Measurements from ENCODE around the gene SMURF1. TPM values are rescaled to one million over a fixed set of nuclear protein-coding genes. Genes with fewer than 3 reads are reported as not detected.
"Not testable (repeated sequence)": the region's sequence is repeated elsewhere in the genome, so short reads cannot be mapped to it uniquely, and the experiment has no call there.

Gene SMURF1
- total RNA-seq, 1 experiment from 2014 or later, result 25.0 TPM

DNA sequence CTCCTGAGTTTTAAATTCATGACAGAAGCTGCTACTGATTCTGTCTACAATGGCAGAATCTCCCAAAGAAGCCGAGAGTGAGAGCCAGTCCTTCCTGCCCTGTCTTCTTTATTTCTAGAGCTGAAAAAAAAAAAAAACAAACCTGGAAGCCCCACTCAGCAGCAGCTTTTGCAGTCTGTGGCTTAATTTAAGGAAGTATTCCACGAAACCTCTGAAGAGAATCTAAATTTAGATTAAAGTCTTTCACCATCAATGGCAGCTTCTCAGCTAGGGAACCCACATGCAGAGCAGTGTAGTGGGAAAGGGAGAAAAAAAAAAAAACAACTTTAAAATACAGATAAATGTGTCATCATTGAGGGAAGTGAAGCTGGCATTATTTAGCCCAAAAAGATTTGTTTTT lies 23.4 kb downstream of the SMURF1 start:
- H3K4me1 ChIP-seq, result no peaks in the 10 kb centered on the region
- H3K36me3 ChIP-seq, result no peaks in the 10 kb centered on the region
- DNase-seq, result no peak
- H3K9me3 ChIP-seq (replicated peaks), result no peaks in the 10 kb centered on the region
- no peak overlapping the region for H3K27ac ChIP-seq
- H3K27me3 ChIP-seq, result no peaks in the 10 kb centered on the region
- H3K4me3 ChIP-seq, result no peak overlapping the region

DNA sequence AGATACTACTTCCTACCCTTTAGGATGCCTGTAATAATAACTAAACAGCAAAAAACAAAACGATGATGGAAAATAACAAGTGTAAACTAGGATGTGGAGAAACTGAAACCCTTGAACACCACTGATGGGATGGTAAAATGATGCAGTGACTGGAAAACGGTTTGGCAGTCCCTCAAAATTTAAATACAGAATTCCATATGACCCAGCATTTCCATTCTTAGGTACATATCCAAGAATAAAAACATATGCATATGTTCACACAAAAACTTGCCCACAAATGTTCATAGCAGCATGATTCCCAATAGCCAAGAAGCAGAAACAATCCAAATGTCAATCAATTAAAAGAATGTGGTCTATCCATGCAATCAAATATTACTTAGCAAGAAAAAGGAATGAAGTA lies 25.8 kb downstream of the SMURF1 start:
- no peak for DNase-seq
- Histone ChIP-seq H3K4me3 (no peak overlapping the region), H3K27me3 (no peaks in the 10 kb centered on the region), H3K4me1 (no peaks in the 10 kb centered on the region), H3K36me3 (0 out of 2 replicates have a peak, but pooled peaks cover 3% of the 10 kb centered on the region), H3K27ac (no peak overlapping the region), H3K9me3 (replicated peaks) (no peaks in the 10 kb centered on the region)

DNA sequence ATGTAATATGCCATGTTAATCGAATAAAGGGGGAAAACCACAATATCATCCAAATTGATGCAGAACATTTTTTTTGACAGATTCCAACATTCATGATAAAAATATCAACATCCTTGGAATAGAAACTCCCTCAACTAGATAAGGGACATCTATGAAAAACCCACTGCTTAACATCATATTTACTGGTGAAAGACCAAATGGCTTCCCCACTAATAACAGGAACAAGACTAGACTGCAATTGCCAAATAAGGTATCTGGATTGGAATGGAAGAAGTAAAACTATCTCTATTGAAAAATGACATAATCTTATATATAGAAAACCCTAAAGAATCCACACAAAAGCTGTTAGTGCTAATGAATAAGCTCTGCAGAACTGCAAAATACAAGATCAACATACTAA lies 27.8 kb downstream of the SMURF1 start:
- Histone ChIP-seq H3K36me3 (0 out of 2 replicates have a peak, but pooled peaks cover 4% of the 10 kb centered on the region), H3K27ac (no peak overlapping the region), H3K27me3 (no peaks in the 10 kb centered on the region), H3K9me3 (replicated peaks) (no peaks in the 10 kb centered on the region), H3K4me1 (no peaks in the 10 kb centered on the region), H3K4me3 (no peak overlapping the region)
- DNase-seq, result no peak

DNA sequence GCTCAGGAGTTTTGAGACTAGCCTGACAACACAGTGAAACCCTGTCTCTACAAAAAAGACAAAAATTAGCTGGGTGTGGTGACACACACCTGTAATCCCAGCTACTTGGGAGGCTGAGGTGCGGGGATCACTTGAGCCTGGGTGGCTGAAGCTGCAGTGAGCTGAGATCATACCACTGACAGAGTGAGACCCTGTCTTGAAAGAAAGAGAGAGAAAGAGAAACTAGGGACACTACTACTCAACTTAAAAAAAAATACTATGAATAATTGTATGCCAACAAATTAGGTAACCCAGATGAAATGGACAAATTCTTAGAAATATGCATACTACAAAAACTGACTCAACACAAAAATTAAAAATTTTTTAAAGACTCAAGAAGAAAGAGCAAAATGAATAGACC lies 28.5 kb downstream of the SMURF1 start:
- no peak overlapping the region for H3K4me3 ChIP-seq
- H3K36me3 ChIP-seq, result 0 out of 2 replicates have a peak, but pooled peaks cover 4% of the 10 kb centered on the region
- no peaks in the 10 kb centered on the region for H3K27me3 ChIP-seq
- DNase-seq, result no peak
- no peaks in the 10 kb centered on the region for H3K9me3 ChIP-seq (replicated peaks)
- H3K4me1 ChIP-seq, result no peaks in the 10 kb centered on the region
- H3K27ac ChIP-seq, result no peak overlapping the region

DNA sequence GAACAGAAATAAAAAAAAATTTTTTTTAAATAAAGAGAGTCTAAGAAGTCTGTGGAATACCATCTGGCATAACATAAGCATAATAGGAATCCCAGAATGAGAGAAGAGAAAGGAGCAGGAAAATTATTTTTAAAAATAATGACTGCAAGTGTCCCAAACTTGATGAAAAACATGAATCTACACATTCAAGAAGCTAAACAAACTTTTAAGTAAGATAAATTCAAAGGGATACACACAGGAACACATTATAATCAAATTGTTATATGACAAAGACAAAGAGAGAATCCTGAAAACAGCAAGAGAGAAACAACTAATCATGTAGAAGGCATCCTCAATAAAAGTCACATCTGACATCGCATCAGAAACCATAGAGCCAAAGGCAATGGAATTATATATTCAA lies 30.9 kb downstream of the SMURF1 start:
- Histone ChIP-seq H3K4me3 (no peak overlapping the region), H3K4me1 (peaks cover 2% of the 10 kb centered on the region), H3K36me3 (0 out of 2 replicates have a peak, but pooled peaks cover 4% of the 10 kb centered on the region), H3K9me3 (replicated peaks) (no peaks in the 10 kb centered on the region), H3K27ac (no peak overlapping the region), H3K27me3 (no peaks in the 10 kb centered on the region)
- no peak for DNase-seq

DNA sequence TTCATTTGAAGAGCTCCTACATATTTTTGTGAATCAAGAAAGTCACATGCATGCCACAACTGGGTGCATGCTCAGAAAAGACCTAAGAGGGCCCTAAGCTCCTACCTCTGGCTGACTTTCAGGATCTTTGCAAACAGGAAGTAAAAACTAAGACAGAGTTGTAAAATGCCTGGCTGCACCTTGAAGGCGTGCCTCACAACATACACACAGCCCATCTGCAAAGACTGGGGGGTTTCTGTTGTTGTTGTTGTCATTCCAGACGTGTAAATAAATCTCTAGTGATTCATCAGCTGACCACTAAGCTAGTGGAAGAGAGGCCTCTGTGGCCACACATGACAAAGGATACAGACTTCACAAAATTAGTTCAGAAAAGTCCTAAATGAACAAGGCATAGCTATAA lies 31.8 kb downstream of the SMURF1 start:
- H3K9me3 ChIP-seq (replicated peaks), result no peaks in the 10 kb centered on the region
- no peak for DNase-seq
- H3K4me3 ChIP-seq, result no peak overlapping the region

DNA sequence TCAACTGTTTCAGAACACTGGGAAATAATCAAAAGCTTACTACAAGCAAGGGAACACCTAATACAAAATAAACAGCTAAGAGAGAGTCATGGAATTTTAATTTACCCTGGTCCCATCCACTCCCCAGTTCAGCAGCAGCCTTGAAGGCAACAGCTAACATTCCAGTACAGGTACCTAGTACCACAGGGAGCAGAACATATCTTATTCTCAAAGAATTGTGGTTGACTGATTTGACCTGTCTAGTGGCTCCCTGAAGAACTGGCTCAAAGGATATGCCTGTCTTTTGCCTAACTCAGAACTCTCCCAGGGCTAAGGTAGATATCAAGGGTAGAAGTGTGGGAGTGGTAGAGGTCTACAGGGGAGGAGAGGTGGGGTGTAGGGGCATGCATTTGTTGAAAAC lies 32.3 kb downstream of the SMURF1 start:
- no peak for DNase-seq
- H3K4me3 ChIP-seq, result no peak overlapping the region
- no peak overlapping the region for H3K27ac ChIP-seq
- no peaks in the 10 kb centered on the region for H3K27me3 ChIP-seq
- H3K36me3 ChIP-seq, result 0 out of 2 replicates have a peak, but pooled peaks cover 4% of the 10 kb centered on the region
- H3K9me3 ChIP-seq (replicated peaks), result no peaks in the 10 kb centered on the region
- H3K4me1 ChIP-seq, result peaks cover 8% of the 10 kb centered on the region

More for the DNA sequence above, 31.8 kb downstream of the SMURF1 start:
- H3K27ac ChIP-seq, result no peak overlapping the region
- peaks cover 8% of the 10 kb centered on the region for H3K4me1 ChIP-seq
- H3K27me3 ChIP-seq, result no peaks in the 10 kb centered on the region
- 0 out of 2 replicates have a peak, but pooled peaks cover 4% of the 10 kb centered on the region for H3K36me3 ChIP-seq

DNA sequence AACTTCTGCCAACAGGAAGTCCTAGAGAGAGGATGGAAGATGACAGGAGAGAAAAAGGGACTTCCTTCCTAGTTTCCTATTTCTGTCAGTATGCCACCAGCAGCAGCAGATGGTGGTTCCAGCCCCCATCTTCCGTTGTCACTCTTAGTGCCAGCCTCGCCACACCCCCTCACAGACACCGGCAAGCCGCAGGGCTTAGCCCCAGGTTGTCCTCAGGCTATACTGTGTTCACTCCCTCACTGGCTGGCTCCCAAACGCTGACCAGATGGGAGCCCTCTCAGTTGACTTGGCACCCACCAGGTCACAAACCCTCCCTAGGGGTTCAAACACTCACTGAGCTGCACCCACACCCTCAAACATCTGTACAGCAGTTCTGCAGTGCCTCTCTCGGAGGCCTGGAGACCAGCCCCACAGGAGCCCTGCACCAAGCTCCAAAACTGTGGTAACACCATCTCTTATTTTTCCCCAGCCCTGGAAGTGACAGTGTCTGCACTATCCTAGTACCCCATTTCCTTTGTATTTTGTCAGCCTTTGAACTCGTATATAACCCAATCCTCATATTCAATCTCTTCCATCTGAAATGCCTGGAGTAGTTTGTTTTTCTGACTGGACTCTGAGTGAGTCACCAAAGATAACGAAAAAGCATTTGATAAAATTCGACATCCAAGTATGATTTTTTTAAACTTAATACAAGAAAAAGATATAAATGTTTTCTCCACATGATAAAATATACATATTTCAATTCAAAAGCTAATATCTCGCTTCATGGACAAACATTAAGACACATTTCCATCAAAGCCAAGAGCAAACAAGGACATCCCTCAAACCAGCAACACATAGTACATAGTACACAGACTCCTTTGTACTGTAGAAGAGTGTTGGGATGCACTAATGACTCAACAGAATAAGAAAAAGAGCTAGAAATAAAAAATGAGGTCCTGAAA lies 34.5 kb downstream of the SMURF1 start:
- H3K4me3 ChIP-seq, result no peak overlapping the region
- peaks cover 8% of the 10 kb centered on the region for H3K4me1 ChIP-seq
- H3K27ac ChIP-seq, result no peak overlapping the region

DNA sequence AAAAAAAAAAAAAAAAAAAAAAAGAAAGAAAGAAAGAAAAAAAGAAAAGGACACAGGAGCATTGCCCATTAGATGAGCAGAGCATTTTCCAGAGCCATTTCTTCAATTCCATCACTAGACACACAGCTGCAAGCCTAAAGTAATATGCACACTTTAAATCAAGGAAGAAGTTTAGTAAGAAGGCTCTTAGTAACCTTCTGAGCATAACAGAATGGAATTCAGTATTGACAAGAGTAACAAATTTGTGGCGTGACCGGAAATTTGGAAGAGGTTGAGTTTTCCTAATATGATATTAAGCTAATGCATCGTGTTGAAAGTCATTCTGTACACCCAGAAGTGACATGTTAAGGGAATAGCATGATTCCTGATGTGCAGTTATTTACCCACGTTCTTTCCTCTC lies 35.3 kb downstream of the SMURF1 start:
- 0 out of 2 replicates have a peak, but pooled peaks cover 4% of the 10 kb centered on the region for H3K36me3 ChIP-seq
- H3K9me3 ChIP-seq (replicated peaks), result no peaks in the 10 kb centered on the region
- no peak overlapping the region for H3K4me3 ChIP-seq
- peaks cover 8% of the 10 kb centered on the region for H3K4me1 ChIP-seq
- H3K27ac ChIP-seq, result no peak overlapping the region
- no peak for DNase-seq
- H3K27me3 ChIP-seq, result no peaks in the 10 kb centered on the region

More for the DNA sequence above, 34.5 kb downstream of the SMURF1 start:
- 0 out of 2 replicates have a peak, but pooled peaks cover 4% of the 10 kb centered on the region for H3K36me3 ChIP-seq
- no peak for DNase-seq
- H3K27me3 ChIP-seq, result no peaks in the 10 kb centered on the region
- no peaks in the 10 kb centered on the region for H3K9me3 ChIP-seq (replicated peaks)

DNA sequence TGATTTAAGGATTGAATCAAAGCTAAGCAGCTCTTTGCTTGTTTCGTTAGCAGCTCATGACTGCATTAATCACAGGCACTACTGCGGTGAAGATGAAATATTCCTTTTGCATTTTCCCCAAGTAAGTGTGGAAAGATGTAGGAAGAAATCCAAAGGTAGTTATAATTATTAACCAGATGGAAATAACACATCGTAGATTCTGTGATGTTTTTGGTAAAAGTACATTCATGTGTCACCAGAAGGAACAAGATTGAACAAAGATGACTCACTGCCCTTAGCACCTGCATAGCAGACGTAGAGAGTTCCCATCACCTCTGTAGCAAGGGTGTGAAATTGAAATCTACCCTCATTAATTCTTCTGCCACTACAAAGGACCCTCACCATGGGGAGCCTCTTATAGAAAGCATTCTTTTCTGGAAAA lies 37.1 kb downstream of the SMURF1 start:
- DNase-seq, result no peak
- Histone ChIP-seq H3K9me3 (replicated peaks) (no peaks in the 10 kb centered on the region), H3K4me3 (no peak overlapping the region), H3K27ac (no peak overlapping the region), H3K27me3 (no peaks in the 10 kb centered on the region), H3K36me3 (no peaks in the 10 kb centered on the region; the same call in 1 of the 2 replicates), H3K4me1 (peaks cover 8% of the 10 kb centered on the region)

DNA sequence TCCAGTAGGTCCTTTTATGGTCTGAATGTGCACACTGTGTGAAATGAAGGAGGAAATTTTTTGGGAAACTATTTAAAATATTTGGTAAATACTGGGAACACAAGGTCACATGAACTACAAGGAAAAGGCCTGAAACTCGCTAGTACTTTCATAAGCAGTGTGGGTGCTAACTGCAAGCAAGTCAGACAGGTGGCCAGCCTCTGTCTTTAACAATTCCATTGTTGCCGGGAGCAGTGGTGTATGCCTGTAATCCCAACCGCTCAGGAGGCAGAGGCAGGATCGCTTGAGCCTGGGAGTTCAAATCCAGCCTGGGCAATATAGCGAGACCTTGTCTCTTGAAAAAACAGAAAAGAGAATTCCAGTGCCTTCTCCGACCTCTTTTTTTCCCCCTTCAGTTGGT lies 37.5 kb downstream of the SMURF1 start:
- H3K4me1 ChIP-seq, result peaks cover 8% of the 10 kb centered on the region

DNA sequence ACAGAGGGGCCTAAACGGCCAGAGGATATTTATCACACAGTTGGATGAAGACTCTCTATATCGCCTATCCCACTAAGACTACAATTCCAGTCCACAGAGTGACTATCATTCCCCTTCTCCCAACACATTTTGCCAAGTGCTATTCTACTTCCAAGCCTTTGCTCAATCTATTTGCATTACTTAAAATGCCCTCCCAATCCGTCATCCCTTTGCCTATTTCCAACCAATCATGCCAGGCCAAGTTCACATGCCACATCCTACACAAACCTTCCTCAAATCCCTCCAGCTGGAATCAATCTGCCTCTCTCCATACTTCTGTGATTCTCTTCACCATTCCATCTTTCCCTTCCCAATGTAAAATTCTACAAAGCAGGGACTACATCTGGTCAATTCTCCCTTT lies 38.2 kb downstream of the SMURF1 start:
- no peak overlapping the region for H3K27ac ChIP-seq
- no peak for DNase-seq
- H3K27me3 ChIP-seq, result no peaks in the 10 kb centered on the region
- no peaks in the 10 kb centered on the region for H3K9me3 ChIP-seq (replicated peaks)
- no peak overlapping the region for H3K4me3 ChIP-seq
- H3K4me1 ChIP-seq, result peaks cover 8% of the 10 kb centered on the region
- no peaks in the 10 kb centered on the region; the same call in 1 of the 2 replicates for H3K36me3 ChIP-seq

More for the DNA sequence above, 37.5 kb downstream of the SMURF1 start:
- no peaks in the 10 kb centered on the region for H3K9me3 ChIP-seq (replicated peaks)
- no peaks in the 10 kb centered on the region for H3K27me3 ChIP-seq
- no peak overlapping the region for H3K4me3 ChIP-seq
- no peak overlapping the region for H3K27ac ChIP-seq
- no peaks in the 10 kb centered on the region; the same call in 1 of the 2 replicates for H3K36me3 ChIP-seq
- no peak for DNase-seq

DNA sequence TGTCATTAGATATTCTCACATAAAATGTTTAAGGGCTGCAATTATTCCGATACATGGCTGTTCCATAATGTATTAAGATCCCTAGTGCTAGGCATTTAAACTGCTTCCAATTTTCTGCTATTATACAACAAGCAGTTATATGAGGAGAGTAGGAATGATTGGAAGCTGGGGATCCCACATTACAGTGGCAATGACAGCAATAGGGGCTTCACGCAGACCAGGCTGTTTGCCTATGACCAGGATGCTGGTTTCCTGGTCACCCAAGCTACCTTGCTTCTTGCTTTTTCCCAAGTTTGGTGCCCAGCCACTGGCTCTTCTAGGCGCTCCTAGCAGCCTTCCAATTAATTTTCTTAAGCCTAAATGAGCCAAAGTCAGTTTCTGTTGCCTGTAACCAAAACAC lies 39.3 kb downstream of the SMURF1 start:
- Histone ChIP-seq H3K27me3 (no peaks in the 10 kb centered on the region), H3K4me1 (peaks cover 8% of the 10 kb centered on the region), H3K4me3 (no peak overlapping the region), H3K36me3 (no peaks in the 10 kb centered on the region; the same call in 1 of the 2 replicates), H3K27ac (no peak overlapping the region), H3K9me3 (replicated peaks) (no peaks in the 10 kb centered on the region)
- DNase-seq, result no peak

DNA sequence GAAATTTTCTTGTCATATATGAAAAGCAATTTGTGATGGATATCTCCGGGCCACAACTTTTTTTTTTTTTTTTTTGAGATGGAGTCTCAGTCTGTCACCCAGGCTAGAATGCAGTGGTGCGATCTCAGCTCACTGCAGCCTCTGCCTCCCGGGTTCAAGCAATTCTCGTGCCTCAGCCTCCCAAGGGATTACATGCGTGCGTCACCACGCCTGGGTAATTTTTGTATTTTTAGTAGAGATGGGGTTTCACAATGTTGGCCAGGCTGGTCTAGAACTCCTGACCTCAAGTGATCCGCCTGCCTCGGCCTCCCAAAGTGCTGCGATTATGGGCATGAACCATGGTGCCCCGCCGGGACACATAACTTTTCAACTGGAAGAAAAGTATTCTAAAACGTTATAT lies 40.1 kb downstream of the SMURF1 start:
- not testable (repeated sequence) for DNase-seq; H3K27ac ChIP-seq; H3K4me1 ChIP-seq; H3K36me3 ChIP-seq; H3K4me3 ChIP-seq; H3K9me3 ChIP-seq (replicated peaks); H3K27me3 ChIP-seq
